ENCODE measurements around the gene MOSPD3. TPM values are rescaled to one million over a fixed set of nuclear protein-coding genes. Genes with fewer than 3 reads are reported as not detected.

Gene MOSPD3
- total and polyA plus RNA-seq, 9 donors, result 9.2 to 27.7 (median 24.4) TPM

DNA sequence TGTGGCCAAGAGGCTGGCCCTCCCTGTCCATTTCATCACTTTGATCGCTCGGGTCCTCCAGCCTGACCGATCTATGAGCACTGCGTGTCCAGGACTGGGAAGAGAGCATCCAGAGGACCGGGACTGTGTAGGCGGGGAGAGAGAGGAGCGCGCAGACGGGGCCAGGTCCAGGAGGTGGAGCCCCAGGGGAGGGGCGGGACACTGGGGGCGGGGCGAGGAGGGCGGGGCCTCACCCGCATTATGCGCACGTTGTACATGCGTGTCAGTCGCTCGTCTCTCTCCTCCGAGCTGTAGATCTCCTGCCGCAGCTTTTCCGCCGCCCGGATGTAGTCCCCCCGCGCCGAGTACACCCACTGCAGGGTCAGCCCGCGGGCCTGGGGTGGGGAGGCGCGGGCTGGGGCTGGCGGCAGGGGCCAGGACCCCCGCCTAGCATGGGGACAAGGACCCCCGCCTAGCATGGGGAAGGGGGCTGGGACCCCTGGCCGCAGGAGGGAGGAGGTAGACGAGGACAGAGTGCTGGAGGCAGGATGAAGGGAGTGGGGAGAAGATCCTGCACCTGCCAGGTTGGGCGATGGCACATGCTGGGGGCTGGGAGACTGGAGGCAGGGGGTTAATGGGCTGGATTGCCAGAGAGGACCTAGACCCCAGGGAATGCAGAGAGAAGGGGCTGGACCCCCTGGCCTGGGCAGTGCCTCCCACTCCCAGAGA, 14.3 kb downstream of the MOSPD3 start:
- H3K27ac ChIP-seq, result no peak overlapping the region
- no peaks in the 10 kb centered on the region for H3K9me3 ChIP-seq
- DNase-seq, result peak; percentile 74 to 87 (median 84)
- 3 to 6% (median 5%) methylated on average over 20 to 37 of the region's 37 CpGs for WGBS, 3 donors
- H3K36me3 ChIP-seq, result no peaks in the 10 kb centered on the region
- intact Hi-C loops (cut with DNase I), result no loop called here
- TF ChIP-seq CTCF (IDR thresholded peaks at IDR 0.05), result no peak
- TF ChIP-seq POLR2A (IDR thresholded peaks at IDR 0.05), result no peak
- no peak for TF ChIP-seq EP300 (IDR thresholded peaks at IDR 0.05)
- H3K27me3 ChIP-seq, result no peaks in the 10 kb centered on the region
- peak overlapping the region; percentile 19 for H3K4me3 ChIP-seq
- peaks cover 3% of the 10 kb centered on the region for H3K4me1 ChIP-seq (ENCODE audit: insufficient read depth)

DNA sequence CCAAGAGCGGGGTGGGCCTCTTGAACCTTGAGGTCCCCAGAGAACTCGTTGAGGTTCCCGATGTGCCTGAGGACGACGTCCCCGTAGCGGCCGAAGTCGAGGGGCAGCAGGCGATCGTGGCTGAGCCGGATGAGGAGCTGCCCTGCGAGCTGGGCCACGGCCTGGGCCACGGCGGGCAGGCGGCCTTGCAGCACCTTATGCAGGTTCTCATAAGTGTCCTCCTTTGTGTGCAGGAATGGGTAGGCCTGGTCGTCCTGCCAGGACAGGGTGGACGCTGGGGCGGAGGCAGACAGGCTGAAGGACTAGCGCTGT, 14.9 kb downstream of the MOSPD3 start:
- Histone ChIP-seq H3K36me3 (no peaks in the 10 kb centered on the region), H3K4me3 (no peak overlapping the region), H3K27ac (no peak overlapping the region), H3K4me1 (ENCODE audit: insufficient read depth) (peaks cover 3% of the 10 kb centered on the region), H3K9me3 (no peaks in the 10 kb centered on the region), H3K27me3 (no peaks in the 10 kb centered on the region)
- no peak for DNase-seq
- no peak for TF ChIP-seq EP300 (IDR thresholded peaks at IDR 0.05)
- no peak for TF ChIP-seq POLR2A (IDR thresholded peaks at IDR 0.05)
- no peak for TF ChIP-seq CTCF (IDR thresholded peaks at IDR 0.05)
- intact Hi-C loops (cut with DNase I), result no loop called here
- WGBS, 3 donors, result 80 to 86% (median 84%) methylated on average over 18 to 21 of the region's 21 CpGs

- no peak for DNase-seq
- Histone ChIP-seq H3K27me3 (no peaks in the 10 kb centered on the region), H3K36me3 (no peaks in the 10 kb centered on the region), H3K27ac (no peak overlapping the region), H3K9me3 (no peaks in the 10 kb centered on the region), H3K4me3 (no peak overlapping the region), H3K4me1 (ENCODE audit: insufficient read depth) (peaks cover 11% of the 10 kb centered on the region)
- intact Hi-C loops (cut with DNase I), result no loop called here
- 72 to 79% (median 76%) methylated on average over 11 of the region's 11 CpGs for WGBS, 3 donors
- TF ChIP-seq POLR2A (IDR thresholded peaks at IDR 0.05) (no peak), EP300 (IDR thresholded peaks at IDR 0.05) (no peak), CTCF (IDR thresholded peaks at IDR 0.05) (no peak)
Measured at GRCh38 chr7:100629117-100629716, 16.9 kb downstream of the MOSPD3 start.

DNA sequence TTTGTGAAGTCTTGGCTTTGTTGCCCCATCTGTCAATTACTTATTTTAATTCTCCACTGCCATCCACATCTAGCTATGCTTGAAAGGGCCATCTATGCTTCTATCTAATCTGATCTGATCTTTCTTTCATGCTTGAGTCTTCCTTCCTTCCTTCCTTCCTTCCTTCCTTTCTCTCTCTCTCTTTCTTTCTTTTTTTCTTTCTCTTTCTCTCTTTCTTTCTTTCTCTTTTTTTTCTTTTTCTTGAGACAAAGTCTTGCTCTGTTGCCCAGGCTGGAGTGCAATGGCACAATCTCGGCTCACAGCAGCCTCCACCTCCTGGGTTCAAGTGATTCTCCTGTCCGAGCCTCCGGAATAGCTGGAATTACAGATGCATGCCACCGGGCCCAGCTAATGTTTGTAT, 17.7 kb downstream of the MOSPD3 start:
- Histone ChIP-seq H3K36me3 (no peaks in the 10 kb centered on the region), H3K9me3 (no peaks in the 10 kb centered on the region), H3K27ac (no peak overlapping the region), H3K4me3 (no peak overlapping the region), H3K4me1 (ENCODE audit: insufficient read depth) (peaks cover 11% of the 10 kb centered on the region), H3K27me3 (no peaks in the 10 kb centered on the region)
- WGBS, 3 donors, result 86 to 94% (median 89%) methylated on average over 4 of the region's 4 CpGs
- no peak for DNase-seq
- intact Hi-C loops (cut with DNase I), result no loop called here
- no peak for TF ChIP-seq EP300 (IDR thresholded peaks at IDR 0.05)
- no peak for TF ChIP-seq CTCF (IDR thresholded peaks at IDR 0.05)
- no peak for TF ChIP-seq POLR2A (IDR thresholded peaks at IDR 0.05)
